GM18502 (cell line): ENCODE results near the gene CYP27C1.
"Not testable (repeated sequence)": the region's sequence is repeated elsewhere in the genome, so short reads cannot be mapped to it uniquely, and the experiment has no call there.

ENCODE experiments used
- ATAC-seq: cut with Tn5 transposase; IDR thresholded peaks from one replicate; pipeline ENCODE4 v1.9.1; 2021; ENCODE audit warnings: mild to moderate bottlenecking; ENCODE audit not compliant: unreplicated experiment, poor library complexity

The CYP27C1 gene

GRCh38 chr2:127225186-127225960 is 5.3 kb upstream of the CYP27C1 start:
- ATAC-seq, result no peak

GRCh38 chr2:127224135-127224534 is 4.0 kb upstream of the CYP27C1 start:
- ATAC-seq, result not testable (repeated sequence)

GRCh38 chr2:127220768-127221527 is 849 bp upstream of the CYP27C1 start:
- ATAC-seq, result no peak

DNA sequence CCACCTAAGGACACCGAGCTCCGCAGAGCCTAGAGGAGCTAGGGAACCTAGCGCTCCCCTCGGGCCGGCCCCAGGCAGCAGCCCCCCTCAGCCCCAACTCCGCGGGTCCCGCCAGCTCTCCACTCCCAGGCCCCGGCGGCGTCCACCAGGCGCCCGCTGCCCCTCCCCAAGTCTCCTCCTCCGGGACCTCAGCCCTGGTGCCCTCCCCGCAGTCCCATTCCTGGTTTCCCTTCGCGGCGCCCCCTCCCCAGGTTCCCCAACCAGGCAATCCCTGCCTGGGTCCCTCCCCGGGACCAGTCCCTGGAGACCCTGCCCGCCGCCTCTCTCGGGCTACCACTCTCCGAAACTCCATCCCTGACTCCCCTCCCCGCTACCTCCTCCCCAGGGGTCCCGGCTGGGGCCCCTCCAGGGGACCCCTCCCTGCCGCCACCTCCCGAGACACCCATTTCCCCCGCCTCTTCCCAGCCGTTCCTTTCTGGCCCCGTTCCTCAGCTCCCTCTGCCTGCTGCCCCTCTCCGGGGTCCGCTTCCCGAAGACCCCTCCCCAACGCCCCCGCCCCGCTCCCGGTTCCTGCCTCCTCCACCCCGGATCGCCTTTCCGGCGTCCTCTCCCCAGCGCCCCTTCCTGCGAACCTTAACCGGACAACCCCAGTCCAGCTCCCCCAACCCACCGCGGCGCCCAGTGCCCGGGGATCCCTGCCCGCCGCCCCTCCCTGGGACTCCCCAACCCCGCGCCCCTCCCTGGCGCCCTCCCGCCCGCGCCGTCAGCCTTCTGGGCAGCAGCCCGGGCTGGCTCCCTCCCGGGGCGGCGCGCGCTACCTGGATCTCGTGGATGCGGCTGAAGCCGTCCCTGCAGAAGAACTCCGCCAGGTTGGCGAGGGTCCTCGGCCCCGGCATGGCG is 678 bp downstream of the CYP27C1 start:
- ATAC-seq, result no peak

DNA sequence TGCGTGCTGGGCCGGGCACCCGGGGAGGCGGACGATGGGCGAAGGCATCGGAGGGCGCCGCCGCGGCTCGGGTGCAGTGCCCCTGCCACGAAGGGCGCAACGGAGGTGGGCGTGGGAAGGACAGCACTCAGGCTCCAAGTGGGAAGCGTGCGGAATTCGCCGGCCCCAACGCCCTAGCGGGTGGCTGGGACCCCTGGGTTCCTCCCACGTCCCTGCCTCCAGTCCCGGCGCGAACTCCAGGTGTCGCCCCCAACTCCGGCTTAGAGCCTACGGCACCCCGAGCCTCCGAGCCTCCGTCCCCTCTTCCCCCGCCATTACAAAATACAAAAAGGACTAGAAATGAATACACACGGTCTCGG is 1.3 kb downstream of the CYP27C1 start:
- ATAC-seq, result no peak

- ATAC-seq, result no peak
These were observed 2.4 kb downstream of the CYP27C1 start for GRCh38 chr2:127217470-127218325.

- ATAC-seq, result no peak
These were observed 3.5 kb downstream of the CYP27C1 start for GRCh38 chr2:127216593-127216992.

GRCh38 chr2:127216095-127216494 is 4.0 kb downstream of the CYP27C1 start:
- ATAC-seq, result no peak

DNA sequence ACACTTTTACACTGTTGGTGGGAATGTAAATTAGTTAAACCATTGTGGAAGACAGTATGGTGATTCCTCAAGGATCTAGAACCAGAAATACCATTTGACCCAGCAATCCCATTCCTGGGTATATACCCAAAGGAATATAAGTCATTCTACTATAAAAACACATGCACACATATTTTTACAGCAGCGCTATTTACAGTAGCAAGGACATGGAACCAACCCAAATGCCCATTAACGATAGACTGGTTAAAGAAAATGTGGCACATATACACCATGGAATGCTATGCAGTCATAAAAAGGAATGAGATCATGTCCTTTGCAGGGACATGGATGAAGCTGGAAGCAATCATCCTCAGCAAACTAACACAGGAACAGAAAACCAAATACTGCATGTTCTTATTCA is 5.9 kb downstream of the CYP27C1 start:
- ATAC-seq, result not testable (repeated sequence)

DNA sequence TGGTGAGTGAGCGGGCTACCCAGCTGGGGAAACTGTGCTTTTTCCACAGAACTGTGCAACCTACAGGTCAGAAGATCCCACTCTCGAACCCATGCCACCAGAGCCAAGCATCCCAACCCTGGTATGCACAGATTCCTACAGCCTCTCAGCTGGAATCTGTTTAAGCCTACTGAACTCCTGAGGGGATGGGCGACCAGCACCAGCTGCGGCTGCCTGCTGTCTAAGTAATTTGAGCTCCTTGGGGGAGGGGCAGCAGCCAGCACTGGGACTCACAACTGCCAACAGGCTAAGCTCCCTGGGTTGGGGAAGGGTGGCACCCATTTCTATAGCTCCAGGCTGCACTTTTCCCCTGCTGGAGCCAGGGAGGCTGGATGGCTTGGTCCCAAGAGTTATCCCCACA is 11.8 kb downstream of the CYP27C1 start:
- no peak for ATAC-seq

DNA sequence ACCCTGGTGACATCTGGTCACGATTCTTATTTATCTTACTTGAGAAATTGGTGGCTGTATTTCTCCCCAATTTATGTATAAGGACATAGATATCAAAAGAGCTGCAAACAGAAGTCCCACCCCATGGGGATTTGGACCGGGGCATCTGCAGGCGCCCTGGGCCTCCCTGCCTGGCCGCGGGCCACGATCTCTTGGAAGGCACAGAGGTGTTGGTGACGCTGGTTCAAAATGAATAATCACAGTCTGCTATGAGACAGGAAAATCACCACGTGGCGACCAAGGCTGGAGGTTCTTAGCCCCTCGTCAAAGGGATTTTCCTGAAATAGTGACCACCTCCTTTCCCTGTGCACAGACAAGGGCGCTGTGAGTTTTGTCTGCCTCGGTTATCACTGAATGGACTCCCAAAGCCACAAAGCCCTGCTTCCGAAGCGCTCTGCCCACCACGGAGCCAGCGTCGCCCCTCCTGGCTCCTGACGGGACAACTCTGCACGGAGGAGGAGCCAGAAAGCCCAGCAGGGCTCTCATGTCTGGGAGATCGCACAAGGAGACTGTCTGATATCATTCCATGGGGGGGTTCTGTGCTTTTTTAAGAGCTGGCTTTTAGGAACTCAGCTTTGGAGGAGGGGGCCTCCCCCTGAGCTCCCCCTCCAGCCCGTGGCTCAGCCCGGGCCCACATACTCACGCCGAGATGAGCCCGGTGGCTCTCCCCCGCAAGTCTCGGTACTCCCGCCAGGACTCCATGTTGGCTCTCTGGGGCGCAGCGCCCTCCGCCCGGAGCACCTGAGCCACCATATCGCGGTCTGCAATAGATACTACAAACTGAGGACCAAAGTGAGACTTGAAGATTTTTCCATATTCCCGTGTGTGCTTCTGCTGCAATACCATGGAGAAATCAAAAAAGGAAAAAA is 14.6 kb downstream of the CYP27C1 start:
- ATAC-seq, result no peak

DNA sequence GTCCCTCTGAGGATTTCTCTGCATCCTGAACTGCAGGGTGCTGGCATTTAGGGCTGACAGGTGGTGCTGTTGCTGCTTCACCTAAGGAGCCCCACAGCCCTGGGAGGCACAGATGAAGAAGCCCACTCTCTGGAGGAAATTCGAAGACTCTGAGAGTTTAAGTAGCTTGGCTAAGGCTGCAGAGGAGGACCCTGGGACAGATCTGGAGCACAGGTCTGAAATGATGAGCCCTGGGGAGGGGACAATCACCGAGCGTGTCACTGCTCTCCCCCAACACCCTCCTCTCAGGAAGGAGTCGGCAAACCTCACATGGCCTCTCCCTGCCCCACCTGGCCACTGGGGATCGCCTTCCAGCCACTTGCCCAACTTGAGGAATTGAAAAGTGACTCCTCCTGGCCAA is 18.6 kb downstream of the CYP27C1 start:
- ATAC-seq, result no peak

GRCh38 chr2:127200962-127201361 is 19.1 kb downstream of the CYP27C1 start:
- ATAC-seq, result no peak

- ATAC-seq, result no peak
These were observed 20.9 kb downstream of the CYP27C1 start for GRCh38 chr2:127199223-127199622.

GRCh38 chr2:127197475-127198385 is 22.4 kb downstream of the CYP27C1 start:
- peak; percentile 80 for ATAC-seq

DNA sequence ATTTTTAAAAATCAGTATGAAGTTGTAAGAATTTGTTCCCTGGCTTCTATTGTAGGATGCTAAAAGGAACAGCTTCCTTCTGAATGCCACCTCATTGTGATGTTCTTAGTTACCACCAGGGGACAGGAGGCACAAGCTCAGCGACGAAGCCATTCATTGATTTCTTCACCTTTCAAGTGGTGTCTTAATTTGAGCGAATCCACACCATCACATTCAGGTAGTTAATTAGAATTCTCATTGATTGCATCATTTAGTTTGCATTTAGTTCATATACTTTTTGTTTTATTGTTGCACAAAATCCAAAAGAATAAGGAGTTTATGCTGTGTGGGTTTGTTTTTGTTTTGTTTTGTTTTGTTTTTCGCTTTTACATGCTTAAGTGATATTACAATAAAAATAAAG is 23.1 kb downstream of the CYP27C1 start:
- no peak for ATAC-seq

GRCh38 chr2:127196549-127196948 is 23.6 kb downstream of the CYP27C1 start:
- no peak for ATAC-seq
